SU-DHL-6 (cell line): ENCODE results near the gene ANKRD61.
"Not testable (repeated sequence)": the region's sequence is repeated elsewhere in the genome, so short reads cannot be mapped to it uniquely, and the experiment has no call there.

Source experiments
- H2AFZ ChIP-seq: fragments of 200-600 bp; sonication (generic); 2 replicates; pipeline ENCODE4 v1.6.1; 2014; ENCODE audit warnings: low read depth, mild to moderate bottlenecking, moderate library complexity, mixed read lengths, antibody characterized with exemption, low read length; ENCODE audit not compliant: severe bottlenecking
- H3F3A ChIP-seq: fragments of 200-600 bp; shearing (Covaris generic); 2 replicates; pipeline ENCODE4 v1.6.0; 2016; ENCODE audit warnings: antibody characterized with exemption, mild to moderate bottlenecking; ENCODE audit not compliant: insufficient read depth
- H3K27ac ChIP-seq: fragments of 200-600 bp; sonication (generic); 2 replicates; pipeline ENCODE4 v1.5.1; 2016; ENCODE audit warnings: low read depth, mild to moderate bottlenecking, low read length, moderate library complexity, mixed read lengths
- H3K27me3 ChIP-seq: fragments of 200-600 bp; sonication (generic), shearing (Covaris generic); 2 replicates; pipeline ENCODE4 v1.6.0; 2014; ENCODE audit warnings: mild to moderate bottlenecking, low read length
- H3K36me3 ChIP-seq: fragments of 200-600 bp; sonication (generic); 2 replicates; pipeline ENCODE4 v1.6.1; 2014; ENCODE audit warnings: mild to moderate bottlenecking, low read length, mixed read lengths
- H3K4me2 ChIP-seq: fragments of 300-600, 200-600 bp; shearing (Covaris generic), sonication (generic); 2 replicates; pipeline ENCODE4 v1.6.0; 2014; ENCODE audit warnings: low read length, low read depth, mild to moderate bottlenecking; ENCODE audit not compliant: poor library complexity, severe bottlenecking
- H3K4me3 ChIP-seq: fragments of 200-600 bp; sonication (generic); 2 replicates; pipeline ENCODE4 v1.5.1; 2014; ENCODE audit warnings: antibody characterized with exemption, low read length, mild to moderate bottlenecking, mixed read lengths; ENCODE audit not compliant: insufficient read depth, poor library complexity, severe bottlenecking
- H3K79me2 ChIP-seq: fragments of 200-600 bp; sonication (generic); 2 replicates; pipeline ENCODE4 v1.6.1; 2014; ENCODE audit warnings: mild to moderate bottlenecking, low read length, moderate library complexity; ENCODE audit not compliant: insufficient read depth
- H3K9ac ChIP-seq: fragments of 200-600 bp; sonication (generic); 2 replicates; pipeline ENCODE4 v1.7.0; 2014; ENCODE audit warnings: mild to moderate bottlenecking, low read length
- H3K9me2 ChIP-seq: fragments of 200-600 bp; sonication (generic); replicated peaks from 2 replicates; pipeline ENCODE4 v1.6.1; 2014; ENCODE audit warnings: low read length; ENCODE audit not compliant: insufficient read depth
- H3K9me3 ChIP-seq: fragments of 200-600 bp; sonication (generic); 2 replicates; pipeline ENCODE4 v1.6.1; 2014; ENCODE audit warnings: low read length, mixed read lengths; ENCODE audit not compliant: insufficient read depth
- H4K20me1 ChIP-seq: fragments of 200-600 bp; sonication (generic); 2 replicates; pipeline ENCODE4 v1.6.1; 2014; ENCODE audit warnings: low read depth, mild to moderate bottlenecking, antibody characterized with exemption, low read length, moderate library complexity, mixed read lengths
- EZH2phosphoT487 ChIP-seq: fragments of 200-600 bp; sonication (generic), shearing (Covaris generic); conservative IDR thresholded peaks from 2 replicates; pipeline ENCODE4 v1.6.1; 2018; ENCODE audit warnings: mild to moderate bottlenecking, antibody characterized with exemption, low read length, moderate library complexity, mixed read lengths
- TF ChIP-seq, protein P1 (sequence below): fragments of 200-600 bp; sonication (generic); IDR thresholded peaks from one replicate; pipeline ENCODE4 v1.5.1; 2017; ENCODE audit warnings: antibody characterized with exemption, mild to moderate bottlenecking, low read length, moderate library complexity; ENCODE audit not compliant: insufficient read depth, poor library complexity, severe bottlenecking

The ANKRD61 gene

DNA sequence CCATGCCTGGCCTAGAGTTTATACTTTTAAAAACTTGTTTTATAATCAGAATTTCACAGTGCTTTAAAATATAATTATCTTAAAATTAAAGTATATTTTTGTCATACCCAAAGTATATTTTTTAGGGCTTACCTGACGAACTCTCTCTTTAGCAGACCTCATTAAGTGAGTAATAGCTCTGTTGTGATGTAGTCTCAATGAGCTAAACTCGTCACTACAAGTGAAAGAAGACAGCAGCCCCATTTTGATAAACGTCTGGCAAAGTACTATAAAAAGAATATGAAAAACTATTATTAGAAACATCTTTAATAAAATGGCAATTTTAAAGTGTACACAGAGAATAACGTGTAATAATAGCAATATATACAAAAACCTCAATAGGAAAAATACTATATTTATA lies 18.6 kb downstream of the ANKRD61 start:
- peaks cover 46% of the 10 kb centered on the region for H3K36me3 ChIP-seq
- no peaks in the 10 kb centered on the region for H3K9me3 ChIP-seq
- TF ChIP-seq, protein P1, sequence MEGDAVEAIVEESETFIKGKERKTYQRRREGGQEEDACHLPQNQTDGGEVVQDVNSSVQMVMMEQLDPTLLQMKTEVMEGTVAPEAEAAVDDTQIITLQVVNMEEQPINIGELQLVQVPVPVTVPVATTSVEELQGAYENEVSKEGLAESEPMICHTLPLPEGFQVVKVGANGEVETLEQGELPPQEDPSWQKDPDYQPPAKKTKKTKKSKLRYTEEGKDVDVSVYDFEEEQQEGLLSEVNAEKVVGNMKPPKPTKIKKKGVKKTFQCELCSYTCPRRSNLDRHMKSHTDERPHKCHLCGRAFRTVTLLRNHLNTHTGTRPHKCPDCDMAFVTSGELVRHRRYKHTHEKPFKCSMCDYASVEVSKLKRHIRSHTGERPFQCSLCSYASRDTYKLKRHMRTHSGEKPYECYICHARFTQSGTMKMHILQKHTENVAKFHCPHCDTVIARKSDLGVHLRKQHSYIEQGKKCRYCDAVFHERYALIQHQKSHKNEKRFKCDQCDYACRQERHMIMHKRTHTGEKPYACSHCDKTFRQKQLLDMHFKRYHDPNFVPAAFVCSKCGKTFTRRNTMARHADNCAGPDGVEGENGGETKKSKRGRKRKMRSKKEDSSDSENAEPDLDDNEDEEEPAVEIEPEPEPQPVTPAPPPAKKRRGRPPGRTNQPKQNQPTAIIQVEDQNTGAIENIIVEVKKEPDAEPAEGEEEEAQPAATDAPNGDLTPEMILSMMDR, result no peak
- no peak for TF ChIP-seq EZH2phosphoT487
- no peaks in the 10 kb centered on the region for H3K27me3 ChIP-seq
- H3K4me3 ChIP-seq, result no peak overlapping the region
- H3K27ac ChIP-seq, result no peak overlapping the region
- no peak overlapping the region for H3K4me2 ChIP-seq
- peaks cover 24% of the 10 kb centered on the region; the same call in 1 of the 2 replicates for H3K79me2 ChIP-seq
- no peak overlapping the region for H3K9ac ChIP-seq
- H3K9me2 ChIP-seq, result no peaks in the 10 kb centered on the region
- no peak overlapping the region for H2AFZ ChIP-seq
- no peaks in the 10 kb centered on the region; the same call in 1 of the 2 replicates for H3F3A ChIP-seq
- H4K20me1 ChIP-seq, result no peaks in the 10 kb centered on the region

DNA sequence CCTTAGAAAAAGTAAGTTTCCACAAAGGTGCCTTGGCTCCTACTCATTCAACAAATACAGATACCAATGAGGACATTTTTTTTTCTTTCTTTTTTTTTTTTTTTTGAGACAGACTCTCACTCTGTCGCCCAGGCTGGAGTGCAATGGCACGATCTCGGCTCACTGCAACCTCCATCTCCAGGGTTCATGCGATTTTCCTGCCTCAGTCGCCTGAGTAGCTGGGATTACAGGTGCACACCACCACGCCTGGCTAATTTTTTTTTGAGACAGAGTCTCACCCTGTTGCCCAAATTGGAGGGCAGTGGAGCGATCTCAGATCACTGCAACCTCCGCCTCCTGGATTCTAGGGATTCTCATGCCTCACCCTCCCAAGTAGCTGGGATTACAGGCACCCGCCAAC lies 20.0 kb downstream of the ANKRD61 start:
- Histone ChIP-seq H3K36me3 (peaks cover 39% of the 10 kb centered on the region), H3K79me2 (peaks cover 35% of the 10 kb centered on the region)
- H2AFZ ChIP-seq, H3F3A ChIP-seq, H3K4me3 ChIP-seq, H3K27me3 ChIP-seq, H3K9ac ChIP-seq, H4K20me1 ChIP-seq, H3K9me2 ChIP-seq, H3K27ac ChIP-seq, H3K9me3 ChIP-seq, H3K4me2 ChIP-seq: not testable (repeated sequence)

DNA sequence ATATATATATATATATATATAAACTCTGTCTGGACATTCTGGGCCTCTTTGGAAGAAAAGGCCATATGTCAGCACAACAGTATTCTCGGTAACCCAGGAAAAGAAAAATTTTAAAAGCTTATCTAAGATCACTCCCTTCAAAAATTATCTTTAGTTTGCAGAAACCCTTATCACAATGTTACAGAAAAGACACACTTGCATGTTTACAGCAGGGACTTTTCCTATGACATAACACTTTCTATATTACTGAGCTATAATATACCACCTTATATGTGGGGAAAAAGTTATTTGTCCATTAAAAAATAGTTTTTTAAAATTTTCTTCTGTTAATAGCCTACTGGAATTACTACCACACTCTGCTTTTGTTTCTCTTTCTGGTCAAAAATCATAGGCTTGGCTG lies 25.4 kb downstream of the ANKRD61 start:
- TF ChIP-seq EZH2phosphoT487, result no peak
- TF ChIP-seq, protein P1, result no peak
- Histone ChIP-seq H3K9ac (no peak overlapping the region), H4K20me1 (peaks cover 4% of the 10 kb centered on the region; the same call in 1 of the 2 replicates), H3K79me2 (peaks cover 54% of the 10 kb centered on the region), H3K9me3 (no peaks in the 10 kb centered on the region), H3K4me3 (peak overlapping the region; percentile 78), H3K27me3 (no peaks in the 10 kb centered on the region), H3K9me2 (no peaks in the 10 kb centered on the region), H3K27ac (no peak overlapping the region), H3F3A (peaks cover 15% of the 10 kb centered on the region; the same call in 1 of the 2 replicates), H3K36me3 (peaks cover 21% of the 10 kb centered on the region), H3K4me2 (peak overlapping the region; percentile 76), H2AFZ (no peak overlapping the region)

DNA sequence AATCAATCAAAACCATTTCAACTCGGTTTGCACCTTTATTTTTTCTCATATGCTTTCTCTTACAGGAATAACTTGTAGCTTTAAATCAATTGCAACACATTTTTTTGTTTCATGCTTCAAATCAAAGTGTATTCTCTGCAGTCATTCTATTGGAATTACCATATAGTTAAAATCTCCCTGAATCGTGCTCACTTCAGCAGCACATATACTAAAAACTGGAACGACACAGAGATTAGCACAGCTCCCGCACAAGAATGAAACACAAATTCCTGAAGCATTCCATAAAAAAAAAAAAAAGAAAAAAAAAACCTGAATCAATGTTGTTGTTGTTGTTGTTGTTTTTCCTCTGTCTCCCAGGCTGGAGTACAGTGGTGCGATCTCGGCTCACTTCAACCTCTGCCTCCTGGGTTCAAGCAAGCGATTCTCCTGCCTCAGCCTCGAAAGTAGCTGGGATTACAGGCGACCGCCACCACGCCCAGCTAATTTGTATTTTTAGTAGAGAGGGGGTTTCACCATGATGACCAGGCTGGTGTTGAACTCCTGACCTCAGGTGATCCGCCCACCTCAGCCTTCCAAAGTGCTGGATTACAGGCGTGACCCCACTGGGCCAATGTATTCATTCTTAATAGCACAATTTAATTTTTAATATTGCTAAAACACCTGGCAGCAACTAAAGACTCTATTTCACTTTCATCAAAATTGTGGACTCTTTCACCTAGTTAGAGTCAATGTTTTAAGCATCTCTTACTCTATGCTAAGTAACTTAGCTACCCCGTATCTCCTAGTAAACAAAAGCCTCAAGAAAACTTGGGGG lies 26.3 kb downstream of the ANKRD61 start:
- peak overlapping the region; percentile 78 for H3K4me3 ChIP-seq
- 0 out of 2 replicates have a peak overlapping the region, but pooled peaks have one; percentile 5 for H3K27ac ChIP-seq
- no peaks in the 10 kb centered on the region for H3K9me3 ChIP-seq
- H3K27me3 ChIP-seq, result no peaks in the 10 kb centered on the region
- H3K79me2 ChIP-seq, result peaks cover 50% of the 10 kb centered on the region
- no peaks in the 10 kb centered on the region for H3K9me2 ChIP-seq
- H3K9ac ChIP-seq, result peak overlapping the region; percentile 82
- no peak overlapping the region for H2AFZ ChIP-seq
- peaks cover 4% of the 10 kb centered on the region; the same call in 1 of the 2 replicates for H4K20me1 ChIP-seq
- H3K36me3 ChIP-seq, result peaks cover 18% of the 10 kb centered on the region
- peak overlapping the region; percentile 76 for H3K4me2 ChIP-seq
- peaks cover 15% of the 10 kb centered on the region; the same call in 1 of the 2 replicates for H3F3A ChIP-seq
- no peak for TF ChIP-seq EZH2phosphoT487
- TF ChIP-seq, protein P1, result no peak

DNA sequence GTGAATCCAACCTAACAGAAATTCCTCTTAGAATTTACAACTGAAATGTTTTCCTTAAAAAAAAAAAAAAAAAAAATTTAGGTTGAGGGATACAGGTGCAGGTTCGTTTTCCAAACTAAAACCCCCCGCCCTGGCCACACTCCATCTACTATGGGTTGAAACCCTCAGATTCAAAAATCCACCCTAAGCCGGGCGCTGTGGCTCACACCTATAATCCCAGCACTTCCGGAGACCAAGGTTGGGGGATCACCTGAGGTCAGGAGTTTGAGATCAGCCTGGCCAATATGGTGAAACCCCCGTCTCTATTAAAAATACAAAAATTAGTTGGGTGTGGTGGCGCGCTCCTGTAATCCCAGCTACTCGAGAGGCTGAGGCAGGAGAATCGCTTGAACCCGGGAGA lies 28.8 kb downstream of the ANKRD61 start:
- H2AFZ ChIP-seq, result peak overlapping the region; percentile 64
- peaks cover 38% of the 10 kb centered on the region for H3K79me2 ChIP-seq
- not testable (repeated sequence) for H4K20me1 ChIP-seq, H3K9me3 ChIP-seq, H3K27ac ChIP-seq, H3K9ac ChIP-seq, H3K36me3 ChIP-seq, H3K4me3 ChIP-seq, H3K9me2 ChIP-seq, H3K27me3 ChIP-seq, H3K4me2 ChIP-seq
- peaks cover 15% of the 10 kb centered on the region; the same call in 1 of the 2 replicates for H3F3A ChIP-seq
